GM18526 (cell line): ENCODE measurements around the gene CPN1.

Source experiments
- POLR2A ChIP-seq: IDR thresholded peaks from 3 replicates; pipeline ENCODE4 v1.6.1; 2011; ENCODE audit not compliant: insufficient read length; ENCODE audit errors: extremely low read depth

The CPN1 gene

DNA sequence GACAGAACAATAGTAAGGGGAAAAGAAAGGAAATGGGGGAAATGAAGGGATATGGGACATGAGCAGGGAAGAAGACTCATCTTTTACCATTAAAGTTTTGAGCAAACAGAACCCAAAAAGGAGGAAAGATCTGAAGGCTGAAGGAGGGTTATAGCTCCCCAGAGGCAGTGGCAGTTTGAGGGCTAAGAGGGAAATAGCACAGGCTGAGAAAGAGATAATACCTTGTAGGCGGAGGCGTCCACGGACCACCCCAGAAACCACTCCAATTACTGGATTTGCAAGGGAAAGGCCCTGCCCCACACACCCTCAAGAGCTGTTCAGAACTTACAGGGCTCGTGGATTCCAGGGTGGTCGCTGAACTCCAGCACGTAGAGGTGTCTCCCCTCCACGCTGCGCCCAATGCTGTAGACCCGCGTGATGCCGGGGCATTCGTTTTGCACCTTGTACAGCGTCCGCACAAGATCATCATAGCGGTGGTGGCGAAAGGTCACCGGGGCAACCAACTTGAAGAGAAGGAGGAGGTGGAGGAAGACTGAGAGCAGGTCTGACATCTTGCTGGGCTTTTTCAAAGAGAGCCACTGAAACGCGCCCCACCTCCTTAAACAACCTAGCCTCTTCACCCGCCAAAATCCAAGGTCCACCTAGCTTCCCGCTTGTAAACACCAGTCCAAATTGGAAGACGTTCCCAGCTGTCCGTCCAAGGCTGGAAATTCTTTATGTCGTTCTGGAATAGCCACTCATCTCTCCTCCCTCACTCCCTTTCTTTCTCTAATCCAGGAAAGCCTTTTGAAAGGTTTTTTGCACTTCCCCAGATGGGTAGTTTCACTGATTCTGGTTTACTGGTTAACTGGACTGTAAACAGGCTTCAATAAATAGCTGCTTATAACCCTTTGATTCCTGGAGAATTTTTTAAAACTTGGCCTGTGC, at the start of gene CPN1:
TSS of gene CPN1 (minus strand) at position 795 of the 927 bp plus-strand sequence. CDS start at position 551, 244 bp downstream.
- TF ChIP-seq POLR2A = no peak

DNA sequence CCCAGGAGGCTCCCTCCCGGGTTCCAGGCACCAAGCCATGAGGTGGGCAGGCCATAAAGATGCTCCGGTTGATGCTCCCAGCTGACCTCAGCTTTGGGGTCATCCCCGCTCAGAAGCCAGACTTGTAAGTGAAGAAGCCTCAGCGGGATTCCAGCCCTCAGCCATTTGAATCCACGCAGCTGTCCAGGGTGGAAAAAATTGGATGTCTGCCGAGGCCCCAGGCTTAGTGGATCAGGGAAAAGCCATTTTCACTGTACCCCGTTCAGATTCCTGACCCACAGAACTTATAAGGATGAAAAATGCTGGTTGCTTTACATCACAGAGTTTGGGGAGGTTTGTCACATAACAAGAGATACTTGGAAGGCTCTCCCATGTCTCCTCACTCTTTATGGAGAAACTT, 49.2 kb upstream of the CPN1 start:
- TF ChIP-seq POLR2A = no peak

DNA sequence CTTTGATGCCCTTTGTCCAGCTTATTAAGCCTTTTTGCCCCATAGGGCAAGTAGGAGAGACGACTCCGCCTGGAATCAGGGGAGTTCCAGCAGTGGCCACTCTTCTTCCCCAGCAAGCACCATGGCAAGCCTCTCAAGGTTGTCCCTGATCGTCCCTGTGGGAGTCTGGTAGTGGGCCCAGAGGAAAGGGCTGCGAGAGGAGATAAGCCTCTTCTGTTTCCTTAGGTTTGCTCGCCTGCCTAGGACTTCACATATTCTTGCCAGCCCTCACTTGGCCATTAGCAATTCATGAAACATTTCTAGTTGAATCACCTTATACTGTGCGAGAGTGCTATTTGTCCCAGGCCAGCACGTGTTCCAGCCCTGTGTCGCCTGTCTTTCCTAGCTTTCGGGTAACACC, 47.8 kb upstream of the CPN1 start:
- no peak for TF ChIP-seq POLR2A

DNA sequence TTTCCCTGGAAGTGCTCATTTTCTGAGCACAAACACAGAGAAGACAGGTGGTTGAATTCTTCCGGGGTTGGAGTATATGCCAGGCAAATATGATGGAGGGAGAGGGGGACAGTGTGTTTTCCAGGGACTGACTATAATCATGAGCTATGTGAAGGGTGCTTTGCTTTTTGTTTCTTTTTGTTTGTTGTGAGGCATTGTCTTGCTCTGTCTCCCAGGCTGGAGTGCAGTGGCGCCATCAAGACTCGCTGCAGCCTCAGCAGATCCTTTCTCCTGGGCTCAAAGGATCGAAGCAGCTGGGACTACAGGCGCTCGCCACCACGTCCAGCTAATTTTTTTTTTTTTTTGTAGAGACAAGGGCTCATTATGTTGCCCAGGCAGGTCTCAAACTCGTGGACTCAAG, 47.3 kb upstream of the CPN1 start:
- TF ChIP-seq POLR2A = no peak

DNA sequence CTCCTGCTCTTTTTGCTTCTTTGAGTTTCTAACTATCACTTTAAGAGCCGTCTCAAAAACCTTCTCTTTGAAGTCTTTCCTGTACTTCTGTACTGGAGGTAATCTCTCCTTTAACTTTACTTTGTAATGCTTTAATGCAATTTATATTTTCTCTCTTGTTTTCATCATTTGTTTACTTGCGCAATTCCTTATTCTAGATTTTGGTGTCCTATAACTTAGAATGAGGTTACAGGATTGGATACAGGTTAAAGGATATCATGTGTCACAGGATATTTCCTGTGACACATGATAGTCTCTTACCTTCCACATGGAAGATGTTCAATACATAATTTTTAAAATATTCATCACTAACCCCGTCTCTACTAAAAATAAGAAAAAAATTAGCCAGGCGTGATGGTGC, 42.4 kb upstream of the CPN1 start:
- no peak for TF ChIP-seq POLR2A

DNA sequence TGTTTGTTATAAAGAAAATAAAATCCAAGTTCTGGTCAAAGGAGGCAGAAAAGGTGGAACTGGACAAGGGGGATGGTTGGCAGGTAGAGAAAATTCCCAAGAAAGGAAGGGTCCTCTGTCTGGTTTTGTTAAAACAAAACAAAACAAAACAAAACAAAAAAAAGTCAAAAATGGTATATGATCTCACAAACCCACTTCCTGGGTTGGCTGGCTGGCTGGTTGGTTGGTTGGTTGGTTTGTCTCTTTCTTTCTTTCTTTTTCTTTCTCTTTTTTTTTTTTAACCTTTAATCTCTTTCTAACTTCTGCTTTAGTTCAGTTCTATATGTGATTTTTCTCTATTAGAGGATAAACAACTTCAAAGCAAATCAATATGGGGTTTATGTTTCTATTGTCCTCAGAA, 41.1 kb upstream of the CPN1 start:
- no peak for TF ChIP-seq POLR2A

DNA sequence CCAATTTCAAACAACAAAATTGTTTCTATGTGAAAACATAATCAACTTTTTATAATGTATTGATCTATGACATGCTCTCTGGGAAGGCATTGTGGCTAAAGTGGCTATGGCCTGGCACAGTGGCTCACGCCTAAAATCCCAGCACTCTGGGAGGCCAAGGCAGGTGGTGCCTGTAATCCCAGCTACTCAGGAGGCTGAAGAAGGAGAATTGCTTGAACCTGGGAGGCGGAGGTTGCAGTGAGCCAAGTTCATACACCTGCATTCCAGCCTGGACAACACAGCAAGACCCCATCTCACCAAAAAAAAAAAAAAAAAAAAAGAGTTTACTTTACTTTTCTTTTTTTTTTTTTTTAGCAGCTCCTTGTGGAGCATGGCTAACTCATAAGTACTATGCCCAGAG, 38.9 kb upstream of the CPN1 start:
- TF ChIP-seq POLR2A = no peak

DNA sequence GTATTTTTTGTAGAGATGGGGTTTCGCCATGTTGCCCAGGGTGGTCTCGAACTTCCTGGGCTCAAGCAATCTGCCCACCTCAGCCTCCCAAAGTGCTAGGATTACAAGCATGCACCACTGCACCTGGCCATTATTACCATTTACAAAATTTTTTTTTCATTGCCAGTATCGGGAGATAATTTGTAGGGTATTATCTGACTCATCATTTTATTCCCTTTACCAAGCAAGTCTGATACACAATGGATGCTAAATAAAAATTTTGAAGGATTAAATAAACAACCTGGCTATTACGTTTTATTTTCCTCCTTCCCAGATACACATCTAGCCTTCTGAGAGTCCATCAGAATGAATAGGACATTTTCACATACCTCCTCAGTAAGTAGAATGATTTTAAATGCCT, 38.1 kb upstream of the CPN1 start:
- TF ChIP-seq POLR2A = no peak

DNA sequence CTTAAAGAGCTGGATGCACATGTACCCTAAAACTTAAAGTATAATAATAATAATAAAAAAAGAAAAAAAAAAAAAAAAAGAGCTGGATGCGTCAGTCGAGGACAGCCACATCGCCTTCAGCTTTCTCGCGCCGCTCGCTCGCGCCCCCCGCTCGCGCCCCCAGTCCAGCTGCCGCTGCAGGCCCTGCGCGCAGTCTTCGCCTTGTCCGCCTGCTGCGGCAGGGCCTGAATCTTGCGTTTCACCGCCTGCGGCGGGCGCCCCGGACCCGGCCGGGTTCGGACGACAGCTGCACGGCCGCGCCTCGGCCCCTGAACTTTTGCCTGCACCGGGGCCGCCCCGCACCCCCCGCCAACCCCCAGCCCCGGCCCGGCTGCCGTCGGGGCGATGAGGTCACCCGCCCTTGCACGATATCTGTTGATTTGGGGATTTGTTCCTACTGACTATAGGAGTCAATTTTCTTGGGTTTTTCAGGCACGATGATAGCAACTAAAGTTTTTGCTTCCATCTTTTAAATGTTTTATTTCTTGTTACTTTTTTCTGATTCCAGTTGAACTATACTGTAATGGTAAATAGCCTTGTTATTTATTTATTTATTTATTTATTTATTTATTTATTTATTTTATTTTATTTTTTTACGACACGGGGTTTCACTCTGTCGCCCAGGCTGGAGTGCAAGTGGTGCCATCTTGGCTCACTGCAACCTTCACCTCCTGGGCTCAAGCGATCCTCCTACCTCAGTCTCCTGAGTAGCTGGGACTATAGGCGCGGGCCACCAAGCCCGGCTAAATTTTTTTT, 33.5 kb upstream of the CPN1 start:
- TF ChIP-seq POLR2A = no peak

DNA sequence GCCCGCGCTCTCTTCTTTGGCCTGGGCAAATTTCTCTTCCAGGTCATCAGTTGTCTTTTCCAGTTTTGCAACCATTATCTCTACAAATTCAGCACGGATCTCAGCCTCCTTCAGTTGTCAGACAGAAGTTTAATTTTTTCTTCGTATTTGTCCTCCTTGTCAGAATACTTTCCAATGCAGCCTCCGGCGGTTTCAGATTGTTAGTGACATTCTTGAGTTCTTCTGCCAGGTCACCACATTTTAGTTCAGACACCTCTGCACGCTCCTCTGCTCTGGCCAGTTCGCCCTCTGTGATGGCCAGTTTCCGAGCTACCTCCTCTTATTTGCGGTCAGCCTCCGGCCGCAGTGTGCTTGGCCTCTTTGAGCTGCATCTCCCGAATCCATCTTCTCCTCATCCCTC, 32.8 kb upstream of the CPN1 start:
- TF ChIP-seq POLR2A = no peak

DNA sequence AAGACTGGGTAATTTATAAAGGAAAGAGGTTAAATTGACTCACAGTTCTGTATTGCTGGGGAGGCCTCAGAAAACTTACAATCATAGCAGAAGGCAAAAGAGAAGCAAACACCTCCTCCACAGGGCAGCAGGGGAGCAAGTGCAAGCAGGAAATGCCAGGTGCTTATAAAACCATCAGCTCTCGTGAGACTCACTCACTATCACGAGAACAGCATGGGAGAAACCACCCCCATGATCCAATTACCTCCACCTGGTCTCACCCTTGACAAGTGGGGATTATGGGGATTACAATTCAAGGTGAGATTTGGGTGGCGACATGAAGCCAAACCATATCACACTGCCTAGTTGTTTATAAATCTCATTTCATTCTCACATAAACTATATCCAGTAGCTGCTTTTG, 28.0 kb upstream of the CPN1 start:
- TF ChIP-seq POLR2A = no peak

DNA sequence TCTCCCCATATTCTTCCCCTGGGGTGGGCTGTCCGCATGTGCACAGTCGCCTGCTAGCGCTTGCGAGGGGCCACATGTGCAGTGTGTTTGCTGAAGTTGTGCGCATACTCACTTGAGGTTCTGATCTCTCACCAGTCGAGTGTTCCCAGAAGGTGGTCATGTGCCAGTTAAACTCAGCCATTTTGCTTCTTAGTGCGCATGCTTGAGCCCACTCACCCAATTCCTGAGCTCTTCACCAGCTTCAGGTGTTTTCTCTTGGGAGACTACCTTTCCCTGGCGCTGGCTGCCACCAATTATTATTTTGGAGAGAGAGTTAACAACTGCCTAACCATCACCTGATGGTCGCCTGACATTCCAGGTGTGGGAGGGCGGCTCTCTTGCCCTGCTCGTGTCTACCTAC, 25.2 kb upstream of the CPN1 start:
- TF ChIP-seq POLR2A = no peak

DNA sequence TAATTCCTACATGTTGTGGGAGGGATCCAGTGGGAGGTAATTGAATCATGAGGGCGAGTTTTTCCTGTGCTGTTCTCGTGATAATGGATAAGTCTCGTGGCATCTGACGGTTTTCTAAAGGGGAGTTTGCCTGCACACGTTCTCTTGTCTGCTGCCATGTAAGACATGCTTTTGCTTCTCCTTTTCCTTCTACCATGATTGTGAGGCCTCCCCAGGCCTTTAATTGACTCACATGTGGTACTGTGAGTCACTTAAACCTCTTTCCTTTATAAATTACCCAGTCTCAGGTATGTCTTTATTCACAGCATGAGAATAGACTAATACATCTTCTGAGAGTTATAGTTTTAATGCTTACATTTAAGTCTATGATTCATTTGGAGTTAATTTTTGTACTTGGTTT, 22.6 kb upstream of the CPN1 start:
- TF ChIP-seq POLR2A = no peak

DNA sequence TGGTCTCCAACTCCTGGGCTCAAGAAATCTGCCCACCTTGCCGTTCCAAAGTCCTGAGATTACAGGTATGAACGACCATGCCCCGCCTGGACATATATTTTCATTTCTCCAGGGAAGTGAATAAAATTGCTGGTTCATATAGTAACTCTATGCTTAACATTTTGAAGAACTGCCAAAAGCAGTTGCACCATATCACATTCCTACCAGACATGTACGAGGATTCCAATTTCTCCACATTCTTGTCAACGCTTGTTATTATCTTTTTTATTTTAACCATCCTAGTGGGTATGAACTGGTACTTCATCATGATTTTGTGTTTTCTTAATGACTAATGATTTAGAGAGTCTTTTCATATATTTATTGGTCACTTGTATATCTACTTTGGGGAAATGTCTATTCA, 21.9 kb upstream of the CPN1 start:
- TF ChIP-seq POLR2A = no peak

DNA sequence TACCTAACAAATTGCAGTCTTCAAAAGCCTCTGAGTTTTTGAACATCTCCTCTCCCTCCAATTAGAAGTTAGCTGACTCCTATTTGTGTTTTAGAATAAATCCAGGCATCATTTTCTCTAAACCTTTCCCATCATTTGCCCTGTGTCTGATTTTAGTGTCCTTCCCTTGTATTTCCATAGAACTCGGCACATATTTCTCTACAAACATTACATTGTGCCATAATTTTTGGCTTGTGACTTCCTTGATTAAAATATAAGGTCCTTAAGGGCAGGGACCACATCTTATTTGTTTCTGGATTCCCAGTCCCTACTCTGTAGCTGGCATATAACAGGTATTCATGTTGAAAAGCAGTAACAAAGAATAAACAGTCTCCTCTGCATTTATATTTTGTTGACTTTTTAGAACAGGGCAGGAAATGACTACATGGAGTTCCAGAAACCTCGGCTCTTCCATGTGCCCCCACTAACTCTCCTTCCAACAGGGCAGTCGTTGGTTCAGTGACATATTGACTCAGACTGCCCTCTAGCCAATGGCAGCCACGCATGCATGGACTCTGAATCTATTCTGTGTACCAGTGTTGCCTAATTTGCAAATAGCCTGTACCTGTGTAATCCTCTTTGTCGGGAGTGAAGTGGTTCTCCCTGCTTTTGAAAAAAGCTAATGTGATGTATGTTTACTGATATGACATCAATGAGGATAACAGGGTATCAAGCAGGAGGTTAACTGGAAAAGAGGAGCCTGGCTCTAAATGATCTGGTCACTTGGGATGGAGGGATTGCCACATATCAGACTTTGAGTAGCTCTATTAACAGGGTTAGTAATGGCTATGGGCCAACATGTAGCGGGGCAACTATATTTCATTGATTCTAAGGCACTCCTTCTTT, 19.8 kb upstream of the CPN1 start:
- TF ChIP-seq POLR2A = no peak
